Bone marrow (tissue), 2 donors: ENCODE results near the gene IGSF6.
"Not testable (repeated sequence)": the region's sequence is repeated elsewhere in the genome, so short reads cannot be mapped to it uniquely, and the experiment has no call there.

Source experiments
- DNase-seq, 2 donors: peaks; one replicate each; lab custom pipeline; 2025; lab: John Stamatoyannopoulos, UW

IGSF6 gene

DNA sequence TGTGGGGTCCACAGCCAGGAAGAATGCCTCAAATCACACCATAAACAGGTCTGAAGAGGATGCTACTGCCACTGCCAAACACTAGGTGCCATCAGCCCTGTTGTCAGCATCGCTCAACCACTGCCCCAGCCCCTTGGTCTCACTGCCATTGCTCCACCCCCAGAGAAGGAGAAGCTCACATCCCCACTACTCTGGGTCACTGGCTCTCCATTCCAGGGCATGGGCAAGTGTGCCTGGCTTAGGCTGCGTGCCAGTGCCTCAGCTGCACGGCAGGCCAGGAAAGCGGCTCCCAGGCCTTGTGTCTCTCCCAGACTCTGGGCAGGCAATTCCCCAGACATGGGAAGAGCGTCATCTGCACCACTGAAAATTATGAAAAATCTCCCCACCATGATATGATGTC lies 1.2 kb upstream of the IGSF6 start:
- no peak for DNase-seq

- no peak for DNase-seq
Measured at GRCh38 chr16:21651515-21651914, 893 bp downstream of the IGSF6 start.

DNA sequence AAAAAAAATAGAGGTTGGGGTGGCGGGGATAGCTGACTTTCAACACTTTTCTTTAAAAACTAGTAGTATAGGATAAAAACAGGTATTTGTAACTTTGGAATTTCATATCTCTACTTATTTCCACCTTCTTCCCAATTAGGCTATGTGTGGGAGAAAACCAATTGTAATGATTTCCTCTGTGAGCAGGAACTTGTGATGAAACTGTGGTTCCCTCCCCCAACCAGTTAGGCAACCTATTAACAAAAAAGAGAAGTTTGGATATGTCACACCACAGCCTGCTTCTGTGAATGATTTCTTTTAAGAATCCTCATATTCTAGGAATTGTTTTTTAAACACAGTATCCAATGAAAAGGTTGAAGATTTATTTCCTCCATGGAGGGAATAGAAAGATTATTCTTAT lies 1.9 kb downstream of the IGSF6 start:
- peak in 1 of 2 donors; percentile 45 for DNase-seq

GRCh38 chr16:21649826-21650406 lies 2.5 kb downstream of the IGSF6 start:
- DNase-seq, result not testable (repeated sequence)

DNA sequence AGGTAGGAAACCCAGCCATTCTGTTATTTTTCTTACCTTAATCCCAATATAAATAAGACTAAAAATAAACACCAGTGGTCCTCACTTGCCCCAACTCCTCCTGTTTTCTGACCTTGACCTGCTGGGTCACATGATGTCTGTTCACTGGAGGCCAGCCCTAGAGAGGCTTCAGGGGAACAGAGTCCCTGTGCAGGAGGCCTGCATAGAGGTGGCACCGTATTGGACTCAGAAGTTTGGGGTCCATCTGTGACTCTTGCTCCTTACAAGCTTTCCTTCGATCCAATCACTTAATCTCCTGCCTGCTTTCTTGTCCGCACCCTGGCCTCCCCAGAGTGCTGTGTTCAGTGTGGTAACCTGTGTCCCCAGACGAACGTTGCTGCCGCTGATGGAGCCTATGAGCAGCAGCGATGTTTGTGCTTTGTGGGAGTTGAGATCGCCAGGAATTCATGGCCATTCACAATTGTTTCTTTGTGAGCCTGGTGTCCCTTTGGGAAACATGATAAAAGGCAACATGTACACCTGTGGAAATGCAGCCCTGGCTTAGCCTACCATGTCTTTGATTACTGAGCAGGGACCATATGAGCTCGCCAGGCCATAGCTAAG lies 4.7 kb downstream of the IGSF6 start:
- DNase-seq, result no peak

DNA sequence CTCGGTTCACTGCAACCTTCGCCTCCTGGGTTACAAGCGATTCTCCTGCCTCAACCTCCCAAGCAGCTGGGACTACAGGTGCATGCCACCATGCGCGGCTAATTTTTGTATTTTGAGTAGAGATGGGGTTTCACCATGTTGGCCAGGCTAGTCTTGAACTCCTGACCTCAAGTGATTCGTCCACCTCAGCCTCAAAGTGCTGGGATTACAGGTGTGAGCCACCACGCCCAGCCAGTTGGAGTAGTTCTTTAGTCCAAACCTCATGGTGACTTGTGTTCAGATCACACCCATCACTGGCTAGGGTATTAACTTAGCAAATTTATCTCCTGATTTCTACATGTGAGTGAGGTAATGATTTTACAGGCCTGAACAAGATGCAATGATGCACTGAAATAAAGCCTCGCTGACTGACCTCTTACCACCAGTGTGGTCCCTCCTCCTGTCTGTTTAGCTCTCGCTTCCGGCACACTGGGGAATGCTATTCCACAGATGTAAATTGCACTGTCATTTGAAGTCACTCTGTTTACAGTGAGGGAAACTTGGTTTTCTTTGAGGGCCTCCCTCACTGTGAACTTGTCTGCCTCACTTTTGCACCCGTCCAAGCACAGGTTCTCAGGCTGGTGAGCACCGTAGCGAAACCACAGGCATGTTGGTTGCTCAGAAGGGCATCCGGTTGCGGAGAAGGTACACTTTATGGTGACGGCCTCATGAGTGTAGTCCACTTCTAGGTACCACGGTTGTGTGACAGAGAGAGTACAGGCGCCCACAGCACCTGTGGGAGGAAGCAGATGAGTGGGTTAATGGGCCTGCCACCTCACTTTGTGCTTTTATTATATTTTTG lies 5.5 kb downstream of the IGSF6 start:
- no peak for DNase-seq

DNA sequence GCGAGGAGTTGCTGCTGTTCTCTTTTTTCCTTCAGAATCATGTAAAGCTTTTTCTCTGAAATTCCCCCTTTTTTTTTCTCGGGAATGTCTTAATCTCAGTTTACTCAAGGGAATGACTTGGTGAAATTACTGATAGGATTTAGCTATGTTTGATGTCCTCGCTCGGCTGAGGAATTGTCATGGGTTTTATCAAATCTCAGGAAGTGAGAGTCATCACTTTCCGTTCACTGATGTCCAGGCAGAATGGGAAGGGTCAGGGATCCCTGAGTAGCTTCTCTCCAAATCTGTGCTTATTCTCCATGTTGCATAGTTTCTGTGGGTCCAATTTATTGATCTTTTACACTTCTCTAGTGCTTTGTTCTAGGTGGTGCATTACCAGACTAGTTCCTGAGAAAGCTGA lies 6.3 kb downstream of the IGSF6 start:
- no peak for DNase-seq

GRCh38 chr16:21645261-21645721 lies 7.1 kb downstream of the IGSF6 start:
- DNase-seq, result peak in 1 of 2 donors; percentile 72

DNA sequence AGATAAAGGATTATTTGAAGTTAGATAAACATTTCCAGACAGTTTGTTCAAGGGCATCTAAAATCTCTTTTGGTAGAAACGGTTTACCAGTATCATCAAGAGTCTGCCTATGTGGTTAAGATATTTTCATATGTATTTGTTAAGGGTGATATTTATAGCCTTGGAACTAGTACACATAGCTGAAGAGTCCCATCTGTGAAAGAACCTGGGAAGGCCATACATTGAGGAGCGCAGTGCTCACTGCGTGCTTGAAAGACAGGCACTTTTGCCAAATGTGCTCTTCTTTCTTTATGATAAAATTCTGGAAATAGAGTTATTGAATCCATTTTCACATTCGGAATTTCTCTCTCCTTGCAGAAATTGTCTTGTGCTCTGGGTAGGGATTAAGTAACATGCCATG lies 7.7 kb downstream of the IGSF6 start:
- no peak for DNase-seq

GRCh38 chr16:21643785-21644184 lies 8.6 kb downstream of the IGSF6 start:
- DNase-seq, result no peak

DNA sequence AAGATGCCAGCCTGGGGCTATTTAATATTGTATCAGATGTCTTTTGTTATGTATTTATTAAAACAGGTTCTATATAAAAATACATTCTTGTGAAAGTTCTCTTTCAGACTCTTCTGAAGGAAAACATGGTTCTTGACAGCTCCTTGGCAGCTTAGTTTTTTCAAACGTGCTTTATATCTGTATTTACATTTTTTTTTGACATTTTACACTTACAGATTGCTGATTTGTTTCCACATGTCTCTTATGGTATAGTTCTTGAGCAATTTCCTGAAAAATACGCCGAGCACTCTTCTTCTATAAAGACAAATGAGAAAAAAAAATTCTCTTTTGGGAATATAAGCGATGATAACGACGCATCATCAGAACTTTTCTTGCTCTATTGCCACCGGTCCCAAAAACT lies 9.5 kb downstream of the IGSF6 start:
- no peak for DNase-seq

GRCh38 chr16:21641916-21642315 lies 10.5 kb downstream of the IGSF6 start:
- no peak for DNase-seq

- no peak for DNase-seq
Measured at GRCh38 chr16:21639493-21639892, 12.9 kb downstream of the IGSF6 start.

DNA sequence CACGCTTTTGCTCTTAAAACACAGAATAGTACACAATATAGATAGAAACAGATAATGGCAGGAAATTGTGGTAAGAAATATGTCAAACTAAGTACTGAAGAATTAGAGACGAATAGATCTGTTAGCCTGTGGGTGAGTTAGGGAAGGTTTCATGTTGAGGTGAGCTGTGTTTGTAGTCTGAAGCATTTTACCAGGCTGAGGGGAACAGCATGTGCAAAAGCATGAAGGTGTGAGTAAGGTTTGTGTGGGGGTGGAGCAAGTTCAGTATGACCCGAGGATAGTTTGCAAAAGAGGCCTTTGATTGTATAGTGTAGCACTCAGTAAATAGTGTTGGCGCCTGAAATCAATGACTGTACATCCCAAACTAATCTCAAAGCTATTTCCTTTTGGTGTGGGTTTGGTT lies 13.8 kb downstream of the IGSF6 start:
- DNase-seq, result no peak

GRCh38 chr16:21637032-21637968 lies 15.1 kb downstream of the IGSF6 start:
- DNase-seq, result no peak

- not testable (repeated sequence) for DNase-seq
Measured at GRCh38 chr16:21635694-21636093, 16.7 kb downstream of the IGSF6 start.

DNA sequence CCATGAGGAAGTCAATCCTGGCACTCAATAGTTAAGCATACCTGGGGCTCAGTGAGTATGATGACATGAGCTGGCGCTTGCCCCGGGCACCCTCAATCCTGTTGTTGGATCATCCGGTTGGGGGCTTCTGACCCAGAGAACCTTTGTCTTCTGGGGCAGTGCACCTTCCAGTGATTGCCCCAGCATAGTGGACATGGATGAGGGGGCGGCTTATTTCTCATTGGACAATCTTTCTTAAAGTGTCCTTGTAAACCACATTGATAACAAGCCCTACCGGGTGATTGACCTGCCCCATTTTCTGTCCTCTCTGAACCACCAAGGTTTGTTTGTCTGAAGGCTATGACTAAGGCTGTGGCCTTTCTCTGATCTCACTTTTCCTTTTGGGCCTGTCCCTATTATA lies 18.2 kb downstream of the IGSF6 start:
- no peak for DNase-seq

GRCh38 chr16:21631951-21632575 lies 20.3 kb downstream of the IGSF6 start:
- not testable (repeated sequence) for DNase-seq

DNA sequence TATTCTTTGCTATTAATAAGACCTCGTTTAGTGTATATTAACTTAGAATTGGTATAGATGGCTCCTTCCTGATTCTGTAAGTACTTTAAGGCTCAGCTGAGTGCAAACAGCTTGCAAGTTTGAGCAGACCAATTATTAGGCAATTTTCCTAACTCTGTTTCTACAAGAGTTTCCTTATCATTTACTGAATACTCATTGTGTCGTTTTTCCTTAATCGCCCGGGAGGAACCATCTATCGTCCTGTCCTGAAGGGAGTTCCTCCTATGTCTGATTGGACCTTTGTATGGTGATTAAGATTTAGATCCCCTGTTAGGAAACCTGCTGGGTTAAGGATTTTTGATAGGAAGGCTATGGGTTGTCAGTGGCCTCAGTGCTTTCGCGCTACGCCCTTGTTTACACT lies 21.0 kb downstream of the IGSF6 start:
- not testable (repeated sequence) for DNase-seq

DNA sequence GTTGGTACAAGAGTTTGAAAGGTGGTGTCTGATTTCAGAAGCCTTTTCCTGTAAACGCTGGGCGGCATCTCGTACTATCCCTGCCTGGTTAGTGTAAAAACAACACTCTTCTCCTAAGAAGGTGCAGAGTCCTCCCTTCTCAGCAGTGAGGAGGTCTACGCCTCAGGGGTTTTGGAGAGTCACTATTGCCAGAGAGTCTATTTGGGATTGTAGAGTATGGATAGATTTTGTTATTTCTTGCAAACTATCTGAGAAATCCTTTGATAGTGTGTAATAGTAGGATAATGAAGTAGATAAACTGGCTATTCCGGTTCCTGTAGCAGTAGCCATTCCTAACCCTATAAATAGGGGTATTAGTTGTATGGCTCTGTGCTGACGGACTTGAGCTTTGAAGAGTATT lies 21.5 kb downstream of the IGSF6 start:
- not testable (repeated sequence) for DNase-seq
